GM21515 (cell line): ENCODE results near the gene PHF3.
"Not testable (repeated sequence)": the region's sequence is repeated elsewhere in the genome, so short reads cannot be mapped to it uniquely, and the experiment has no call there.

ENCODE experiments used
- ATAC-seq: cut with Tn5 transposase; IDR thresholded peaks from one replicate; pipeline ENCODE4 v1.9.1; 2021; ENCODE audit not compliant: unreplicated experiment

Gene PHF3

DNA sequence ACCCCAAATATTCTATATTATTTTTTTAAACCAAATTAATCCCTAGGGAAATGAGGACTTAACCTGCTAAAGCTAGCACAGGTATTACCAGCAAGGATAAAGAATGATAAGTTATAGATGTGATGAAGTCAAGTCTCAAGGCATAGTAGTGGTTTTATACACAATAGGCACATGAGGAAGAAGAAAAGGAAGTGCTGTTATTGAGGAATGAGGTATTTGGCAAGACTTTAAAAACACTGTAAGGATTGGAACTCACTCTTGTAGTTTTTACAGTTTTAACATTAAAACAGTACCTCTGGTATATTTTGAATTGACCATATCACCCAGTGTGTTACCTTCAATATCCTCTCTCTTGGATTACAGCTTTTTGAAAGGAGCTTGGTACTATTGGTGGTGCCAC lies 54.6 kb downstream of the PHF3 start:
- no peak for ATAC-seq

GRCh38 chr6:63705707-63706106 lies 70.1 kb downstream of the PHF3 start:
- no peak for ATAC-seq

DNA sequence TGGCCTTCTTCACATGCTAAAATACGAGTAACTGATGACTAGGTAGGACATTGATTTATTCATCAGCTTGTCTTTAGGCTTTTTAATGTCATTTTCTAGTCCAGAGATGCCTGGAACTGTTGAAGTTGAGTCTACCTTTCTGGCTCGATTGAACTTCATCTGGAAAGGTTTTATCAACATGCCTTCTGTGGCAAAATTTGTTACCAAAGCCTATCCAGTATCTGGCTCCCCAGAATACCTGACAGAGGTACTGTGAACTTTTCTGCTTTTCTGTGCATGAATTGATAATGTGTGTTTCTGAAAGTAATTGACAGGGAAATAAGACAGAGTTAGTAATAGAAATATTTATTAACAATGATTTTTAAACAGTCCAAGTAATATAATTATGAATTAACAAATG lies 71.0 kb downstream of the PHF3 start:
- ATAC-seq: no peak

DNA sequence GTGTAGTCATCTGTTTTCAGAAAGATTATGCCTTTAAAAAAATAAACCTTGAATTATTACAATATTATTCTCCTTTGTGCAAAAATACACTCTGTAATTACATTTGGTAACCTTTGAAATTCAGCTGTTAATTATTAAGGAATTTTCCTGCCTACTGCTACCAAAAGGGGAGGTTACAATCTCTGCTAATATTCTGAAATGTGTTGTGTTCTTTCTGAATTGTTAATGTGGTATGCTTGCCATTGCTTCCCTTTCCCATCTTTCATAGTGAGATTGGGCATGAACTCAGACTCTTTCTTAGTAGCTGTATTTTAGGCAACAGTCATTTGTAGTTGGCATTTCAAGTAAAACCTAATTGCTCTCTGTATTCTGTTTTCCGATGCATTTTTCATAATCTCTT lies 73.0 kb downstream of the PHF3 start:
- ATAC-seq: no peak

DNA sequence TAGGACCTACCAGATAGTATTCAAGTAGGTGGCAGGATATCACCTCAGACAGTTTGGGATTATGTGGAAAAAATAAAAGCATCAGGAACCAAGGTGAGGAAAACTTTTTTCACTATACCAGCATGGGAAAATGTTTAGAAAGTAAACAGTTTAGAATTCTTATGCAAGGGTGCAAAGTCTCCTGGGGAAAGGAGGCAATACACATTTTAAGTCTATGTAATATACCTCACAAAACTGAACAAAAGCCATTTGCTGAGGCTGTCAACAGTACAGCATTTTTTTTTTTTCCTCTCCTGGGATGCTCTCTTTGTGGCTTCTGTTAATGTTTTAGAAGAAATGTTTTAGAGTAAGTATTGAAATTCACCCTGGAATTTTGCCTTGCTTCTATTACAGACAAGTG lies 73.5 kb downstream of the PHF3 start:
- ATAC-seq: no peak

- ATAC-seq: no peak
Observed at GRCh38 chr6:63713332-63713731, 77.7 kb downstream of the PHF3 start.

GRCh38 chr6:63714091-63714490 lies 78.5 kb downstream of the PHF3 start:
- ATAC-seq: no peak

DNA sequence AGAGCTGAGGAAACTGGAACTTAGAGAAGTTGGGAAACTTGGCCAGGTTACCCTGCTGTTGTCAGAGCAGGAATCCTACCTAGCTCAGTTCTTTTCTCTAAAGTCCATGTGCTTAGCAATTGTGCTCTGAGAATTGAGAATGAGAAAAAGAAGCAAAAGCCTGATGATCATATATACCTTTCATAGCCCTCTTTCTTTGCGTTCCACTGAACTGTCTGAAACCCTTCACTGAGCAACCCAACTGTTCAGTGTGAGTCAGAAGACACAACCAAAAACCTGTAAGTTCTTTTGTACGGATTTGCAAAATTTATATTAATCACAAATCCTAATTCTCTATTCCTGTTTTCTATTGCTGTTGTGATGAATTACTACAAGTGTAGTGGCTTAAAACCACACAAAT lies 80.6 kb downstream of the PHF3 start:
- peak; percentile 62 for ATAC-seq

GRCh38 chr6:63721181-63721580 lies 85.6 kb downstream of the PHF3 start:
- no peak for ATAC-seq

DNA sequence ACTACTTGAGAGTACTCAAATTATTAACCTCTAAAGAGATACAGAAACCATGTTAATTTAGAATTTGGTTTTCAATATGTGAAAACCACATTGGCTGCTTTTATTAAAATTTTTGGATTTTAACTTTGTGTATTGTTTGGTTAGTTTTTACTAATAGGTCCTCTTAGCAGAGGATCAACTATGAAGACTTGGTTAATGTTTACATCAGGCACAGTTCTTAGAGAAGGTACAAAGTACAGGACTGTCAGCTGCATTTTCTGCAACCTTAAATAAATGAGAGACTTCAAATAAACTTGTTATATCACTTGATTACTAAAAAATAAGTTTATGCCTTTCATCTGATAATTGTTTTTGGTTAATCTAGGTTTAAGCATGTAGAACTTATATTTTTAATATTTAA lies 89.1 kb downstream of the PHF3 start:
- ATAC-seq: no peak

DNA sequence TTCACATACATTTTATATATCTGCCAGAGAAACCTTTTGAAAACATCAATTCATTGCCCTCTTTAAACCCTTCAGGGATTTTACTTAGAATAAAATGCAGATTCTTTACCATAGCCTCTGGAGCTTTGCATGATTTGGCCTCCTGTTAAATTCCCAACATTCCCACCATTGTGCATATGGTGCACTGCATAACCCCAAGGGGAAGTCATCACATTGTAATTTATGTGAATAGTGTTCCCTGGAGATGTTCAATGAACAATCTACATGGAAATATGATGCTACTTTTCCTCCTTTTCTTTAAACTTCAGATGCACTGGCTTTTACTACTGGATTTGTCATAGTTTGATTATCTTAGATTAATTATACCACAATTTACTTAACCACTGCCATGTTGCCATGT lies 94.7 kb downstream of the PHF3 start:
- ATAC-seq: no peak

- ATAC-seq: no peak
Observed at GRCh38 chr6:63731930-63732329, 96.3 kb downstream of the PHF3 start.

- no peak for ATAC-seq
Observed at GRCh38 chr6:63732336-63732735, 96.7 kb downstream of the PHF3 start.

- ATAC-seq: no peak
Observed at GRCh38 chr6:63734923-63735322, 99.3 kb downstream of the PHF3 start.

DNA sequence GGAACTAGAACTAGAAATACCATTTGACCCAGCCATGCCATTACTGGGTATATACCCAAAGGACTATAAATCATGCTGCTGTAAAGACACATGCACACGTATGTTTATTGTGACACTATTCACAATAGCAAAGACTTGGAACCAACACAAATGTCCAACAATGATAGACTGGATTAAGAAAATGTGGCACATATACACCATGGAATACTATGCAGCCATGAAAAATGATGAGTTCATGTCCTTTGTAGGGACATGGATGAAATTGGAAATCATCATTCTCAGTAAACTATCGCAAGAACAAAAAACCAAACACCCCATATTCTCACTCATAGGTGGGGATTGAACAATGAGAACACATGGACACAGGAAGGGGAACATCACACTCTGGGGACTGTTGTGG lies 102.6 kb downstream of the PHF3 start:
- not testable (repeated sequence) for ATAC-seq

GRCh38 chr6:63739094-63739687 lies 103.6 kb downstream of the PHF3 start:
- no peak for ATAC-seq

DNA sequence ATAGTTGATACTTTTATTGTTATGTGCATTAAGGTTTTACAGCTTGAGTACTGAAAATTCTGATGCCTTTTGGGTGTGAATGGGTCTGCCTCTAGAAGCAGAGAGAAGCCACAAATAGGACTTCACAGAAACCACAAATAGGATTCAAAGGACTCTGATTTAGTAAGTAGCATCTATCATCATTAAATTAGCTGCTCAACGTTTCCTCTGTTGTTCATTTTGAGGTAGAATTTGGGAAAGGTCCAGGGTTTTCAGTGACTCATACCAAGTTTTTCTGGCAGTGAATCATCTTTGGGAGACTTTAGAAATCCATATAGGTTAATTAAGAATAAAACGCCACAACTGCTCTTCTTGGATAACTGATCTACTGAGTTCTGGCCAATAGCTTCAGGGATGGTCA lies 105.1 kb downstream of the PHF3 start:
- no peak for ATAC-seq

DNA sequence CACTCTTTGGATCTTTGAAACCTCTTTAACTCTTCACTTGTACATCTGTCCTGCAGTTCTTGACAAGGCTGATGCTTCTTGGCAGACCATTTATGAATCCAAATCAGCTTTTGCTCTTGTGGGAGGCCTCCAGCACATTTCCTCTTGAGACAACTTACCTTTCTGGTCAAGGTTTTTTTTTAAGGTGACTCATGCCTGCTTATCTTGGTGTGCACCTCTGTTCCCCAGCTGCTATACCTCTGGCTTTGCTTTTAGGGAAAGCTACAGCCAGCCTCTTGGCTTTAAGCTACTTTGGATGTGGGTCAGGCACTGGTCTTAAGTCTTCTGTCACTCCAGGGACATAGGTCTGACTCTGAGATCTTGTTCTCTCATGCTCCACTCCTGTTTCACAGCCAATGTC lies 106.5 kb downstream of the PHF3 start:
- ATAC-seq: no peak

DNA sequence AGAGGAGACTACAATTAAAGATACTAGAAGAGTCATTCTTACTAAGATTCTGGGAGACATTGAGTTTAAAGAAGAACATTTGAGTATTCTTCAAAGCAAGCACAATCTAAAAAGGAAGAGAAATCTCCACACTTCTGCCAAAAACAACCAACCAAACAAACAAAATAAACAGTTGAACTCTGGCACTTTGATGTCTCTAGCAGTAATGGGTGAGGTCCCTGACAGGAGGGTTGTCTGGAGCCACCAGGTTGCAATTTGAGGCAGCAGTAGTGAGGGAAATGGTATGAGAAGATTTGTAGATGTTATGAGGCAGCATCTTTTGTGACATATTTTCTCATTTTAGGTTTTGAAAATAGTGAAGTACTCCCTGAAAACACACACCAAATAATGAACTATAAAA lies 108.1 kb downstream of the PHF3 start:
- ATAC-seq: no peak

- no peak for ATAC-seq
Observed at GRCh38 chr6:63744810-63745209, 109.2 kb downstream of the PHF3 start.

- ATAC-seq: no peak
Observed at GRCh38 chr6:63745784-63746183, 110.2 kb downstream of the PHF3 start.

DNA sequence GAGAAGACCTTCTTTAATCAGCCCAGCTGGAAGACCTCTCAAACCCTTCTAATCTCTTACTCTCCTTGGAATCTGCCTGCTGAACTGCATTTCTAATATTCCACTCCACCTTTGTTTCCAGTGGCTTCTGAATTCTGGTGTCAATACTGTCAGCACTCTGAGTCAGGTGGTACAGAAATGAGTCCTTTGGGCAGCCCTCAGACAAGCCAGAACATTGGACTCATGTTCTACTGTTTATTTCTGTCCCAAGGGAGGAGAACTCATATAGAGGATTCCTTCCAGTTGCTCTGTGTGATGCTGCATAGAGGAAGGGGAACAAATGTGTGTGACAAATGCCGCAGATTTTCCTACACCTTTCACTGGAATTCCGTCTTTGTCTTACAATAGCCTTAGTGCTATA lies 114.8 kb downstream of the PHF3 start:
- no peak for ATAC-seq

- not testable (repeated sequence) for ATAC-seq
Observed at GRCh38 chr6:63757275-63757674, 121.7 kb downstream of the PHF3 start.

- ATAC-seq: no peak
Observed at GRCh38 chr6:63757826-63758225, 122.2 kb downstream of the PHF3 start.
